ENCODE data around the gene CCDC154.

CCDC154 gene

DNA sequence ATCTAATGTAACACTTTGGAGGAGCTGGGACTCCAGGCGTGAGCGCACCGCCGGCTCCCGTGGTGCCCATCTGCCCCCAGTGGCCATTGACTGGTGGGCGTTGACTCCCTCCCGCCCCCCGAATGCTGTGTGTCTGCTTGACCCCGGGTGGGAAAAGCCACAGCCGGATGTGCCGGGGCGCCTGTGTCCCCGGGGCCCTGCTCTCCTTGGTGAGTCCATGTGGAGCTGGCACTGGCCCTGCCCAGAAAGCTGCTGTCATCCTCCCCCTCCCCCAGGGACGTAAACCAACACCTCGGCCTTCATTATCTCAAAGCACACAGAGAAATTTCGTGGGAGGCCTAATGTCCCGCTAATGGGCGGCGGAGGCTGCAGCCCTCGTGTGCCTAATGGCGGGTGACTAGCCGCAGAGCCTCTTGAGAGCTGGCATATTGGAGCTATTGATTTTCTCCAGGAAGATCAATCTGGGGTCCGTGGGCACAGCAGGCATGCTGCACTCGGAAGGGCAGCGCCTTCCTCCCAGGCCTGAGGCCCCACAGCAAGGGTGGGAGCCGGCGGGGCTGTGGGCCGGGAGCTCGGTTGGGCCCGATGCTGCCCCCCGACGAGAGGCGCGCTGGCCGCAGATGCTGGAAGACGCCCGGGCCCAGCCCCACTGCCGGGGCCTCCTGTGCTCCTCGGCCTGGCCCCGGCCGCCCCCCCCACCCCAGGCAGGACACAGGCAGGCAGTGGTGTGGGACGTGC lies 17.5 kb downstream of the CCDC154 start:
- H3K27ac ChIP-seq (ENCODE audit: low read depth, low read length): no peak overlapping the region
- peaks cover 9% of the 10 kb centered on the region for H3K4me1 ChIP-seq (ENCODE audit: control insufficient read depth, insufficient read depth, low read length)
- no peak overlapping the region for H3K4me3 ChIP-seq (ENCODE audit: low read depth, low read length)
- H3K9ac ChIP-seq (ENCODE audit: low read length): no peak overlapping the region
- no peaks in the 10 kb centered on the region for H3K9me3 ChIP-seq (ENCODE audit: control insufficient read depth, insufficient read depth, low read depth, low read length)
- H3K36me3 ChIP-seq (ENCODE audit: control insufficient read depth, insufficient read depth, low read length): no peaks in the 10 kb centered on the region
- H3K27me3 ChIP-seq (ENCODE audit: control insufficient read depth, insufficient read depth, low read length): no peaks in the 10 kb centered on the region

GRCh38 chr16:1425616-1426370 lies 18.6 kb downstream of the CCDC154 start:
- Histone ChIP-seq H3K36me3 (ENCODE audit: control insufficient read depth, insufficient read depth, low read length) (no peaks in the 10 kb centered on the region), H3K27me3 (ENCODE audit: control insufficient read depth, insufficient read depth, low read length) (no peaks in the 10 kb centered on the region), H3K4me1 (ENCODE audit: control insufficient read depth, insufficient read depth, low read length) (peaks cover 9% of the 10 kb centered on the region), H3K9me3 (ENCODE audit: control insufficient read depth, insufficient read depth, low read depth, low read length) (no peaks in the 10 kb centered on the region), H3K4me3 (ENCODE audit: low read depth, low read length) (no peak overlapping the region), H3K9ac (ENCODE audit: low read length) (no peak overlapping the region), H3K27ac (ENCODE audit: low read depth, low read length) (no peak overlapping the region)

DNA sequence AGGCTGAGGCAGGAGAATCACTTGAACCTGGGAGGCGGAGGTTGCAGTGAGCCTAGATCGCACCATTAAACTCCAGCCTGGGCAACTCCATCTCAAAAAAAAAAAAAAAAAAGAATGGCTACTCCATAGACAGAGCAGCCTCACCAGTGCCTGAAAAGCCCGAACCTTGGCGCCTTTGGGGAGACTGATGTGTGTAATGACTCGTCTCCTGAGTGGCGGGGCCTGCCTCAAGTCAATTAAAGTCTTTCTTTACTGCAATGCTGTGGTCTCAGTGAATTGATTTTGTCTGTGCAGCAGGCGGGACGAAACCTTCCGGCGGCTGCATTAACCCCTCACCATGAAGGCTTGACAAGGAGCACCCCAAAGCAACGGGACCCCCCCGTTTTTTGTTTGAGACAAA lies 20.3 kb downstream of the CCDC154 start:
- no peak overlapping the region for H3K4me3 ChIP-seq (ENCODE audit: low read depth, low read length)
- no peak overlapping the region for H3K27ac ChIP-seq (ENCODE audit: low read depth, low read length)
- no peaks in the 10 kb centered on the region for H3K9me3 ChIP-seq (ENCODE audit: control insufficient read depth, insufficient read depth, low read depth, low read length)
- H3K9ac ChIP-seq (ENCODE audit: low read length): no peak overlapping the region
- no peaks in the 10 kb centered on the region for H3K36me3 ChIP-seq (ENCODE audit: control insufficient read depth, insufficient read depth, low read length)
- H3K27me3 ChIP-seq (ENCODE audit: control insufficient read depth, insufficient read depth, low read length): no peaks in the 10 kb centered on the region
- peaks cover 9% of the 10 kb centered on the region for H3K4me1 ChIP-seq (ENCODE audit: control insufficient read depth, insufficient read depth, low read length)

DNA sequence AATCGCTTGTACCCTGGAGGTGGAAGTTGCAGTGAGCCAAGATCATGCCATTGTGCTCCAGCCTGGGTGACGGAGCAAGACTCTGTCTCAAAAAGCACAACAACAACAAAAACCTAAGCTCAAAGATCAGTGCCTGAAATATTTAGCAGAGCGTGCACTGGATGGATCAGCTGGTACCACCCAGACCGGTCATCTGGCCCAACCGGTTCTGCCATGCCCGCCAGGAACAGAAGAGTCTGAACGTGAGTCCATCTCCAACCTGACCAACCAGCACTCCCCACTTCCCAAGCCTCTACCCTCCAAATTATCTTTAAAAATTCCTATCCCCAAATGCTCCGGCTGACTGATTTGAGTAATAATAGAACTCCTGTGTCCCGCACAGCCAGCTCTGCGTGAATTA lies 22.3 kb downstream of the CCDC154 start:
- Histone ChIP-seq H3K27ac (ENCODE audit: low read depth, low read length) (no peak overlapping the region), H3K9ac (ENCODE audit: low read length) (no peak overlapping the region), H3K27me3 (ENCODE audit: control insufficient read depth, insufficient read depth, low read length) (no peaks in the 10 kb centered on the region), H3K36me3 (ENCODE audit: control insufficient read depth, insufficient read depth, low read length) (peaks cover 3% of the 10 kb centered on the region; the same call in 1 of the 2 replicates), H3K9me3 (ENCODE audit: control insufficient read depth, insufficient read depth, low read depth, low read length) (no peaks in the 10 kb centered on the region), H3K4me1 (ENCODE audit: control insufficient read depth, insufficient read depth, low read length) (peaks cover 8% of the 10 kb centered on the region), H3K4me3 (ENCODE audit: low read depth, low read length) (no peak overlapping the region)

GRCh38 chr16:1420111-1420539 lies 24.2 kb downstream of the CCDC154 start:
- Histone ChIP-seq H3K9ac (ENCODE audit: low read length) (peak overlapping the region; percentile 93), H3K27me3 (ENCODE audit: control insufficient read depth, insufficient read depth, low read length) (no peaks in the 10 kb centered on the region), H3K27ac (ENCODE audit: low read depth, low read length) (peak overlapping the region; percentile 74; the same call in 1 of the 2 replicates), H3K4me3 (ENCODE audit: low read depth, low read length) (peak overlapping the region; percentile 97), H3K4me1 (ENCODE audit: control insufficient read depth, insufficient read depth, low read length) (peaks cover 9% of the 10 kb centered on the region; the same call in 1 of the 2 replicates), H3K36me3 (ENCODE audit: control insufficient read depth, insufficient read depth, low read length) (peaks cover 3% of the 10 kb centered on the region; the same call in 1 of the 2 replicates), H3K9me3 (ENCODE audit: control insufficient read depth, insufficient read depth, low read depth, low read length) (no peaks in the 10 kb centered on the region)

DNA sequence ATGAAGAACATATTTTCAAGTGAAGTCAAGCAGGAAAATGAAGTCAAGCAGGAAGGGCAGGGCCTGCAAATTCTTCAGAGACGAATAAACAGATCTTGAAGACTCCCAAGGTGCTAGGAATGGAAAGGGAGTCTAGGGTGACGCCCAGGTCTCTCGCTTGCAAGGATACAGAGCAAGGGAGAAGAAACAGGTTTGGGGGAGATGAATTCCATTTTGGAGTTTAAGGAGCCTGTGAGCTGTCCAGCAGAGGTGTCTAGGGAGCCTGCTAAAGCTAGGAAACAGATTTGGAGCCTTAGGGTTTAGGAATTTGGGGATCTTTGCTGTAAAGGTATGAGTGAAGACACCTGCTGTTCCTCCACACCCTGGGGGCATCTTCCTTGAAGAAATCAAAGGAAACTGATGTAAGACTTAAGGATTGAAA lies 27.8 kb downstream of the CCDC154 start:
- no peaks in the 10 kb centered on the region for H3K27me3 ChIP-seq (ENCODE audit: control insufficient read depth, insufficient read depth, low read length)
- H3K9me3 ChIP-seq (ENCODE audit: control insufficient read depth, insufficient read depth, low read depth, low read length): no peaks in the 10 kb centered on the region
- peaks cover 5% of the 10 kb centered on the region; the same call in 1 of the 2 replicates for H3K36me3 ChIP-seq (ENCODE audit: control insufficient read depth, insufficient read depth, low read length)
- peaks cover 11% of the 10 kb centered on the region; the same call in 1 of the 2 replicates for H3K4me1 ChIP-seq (ENCODE audit: control insufficient read depth, insufficient read depth, low read length)
- H3K4me3 ChIP-seq (ENCODE audit: low read depth, low read length): 0 out of 2 replicates have a peak overlapping the region, but pooled peaks have one; percentile 27
- peak overlapping the region; percentile 63; the same call in 1 of the 2 replicates for H3K27ac ChIP-seq (ENCODE audit: low read depth, low read length)
- H3K9ac ChIP-seq (ENCODE audit: low read length): peak overlapping the region; percentile 57

GRCh38 chr16:1414532-1415260 lies 29.7 kb downstream of the CCDC154 start, which contains the start of gene UNKL:
Gene UNKL, minus strand, starts transcription at chr16:1414704. Its CDS starts 13 bp downstream, at chr16:1414691.
- peak within 1 kb of the TSS; percentile 66 for H3K9ac ChIP-seq (ENCODE audit: low read length)
- no peaks in the 10 kb centered on the region for H3K27me3 ChIP-seq (ENCODE audit: control insufficient read depth, insufficient read depth, low read length)
- peaks cover 11% of the 10 kb centered on the region; the same call in 1 of the 2 replicates for H3K4me1 ChIP-seq (ENCODE audit: control insufficient read depth, insufficient read depth, low read length)
- H3K4me3 ChIP-seq (ENCODE audit: low read depth, low read length): peak within 1 kb of the TSS; percentile 90
- H3K27ac ChIP-seq (ENCODE audit: low read depth, low read length): no peak within 1 kb of the TSS; the same call in 1 of the 2 replicates
- peaks cover 5% of the 10 kb centered on the region; the same call in 1 of the 2 replicates for H3K36me3 ChIP-seq (ENCODE audit: control insufficient read depth, insufficient read depth, low read length)
- no peaks in the 10 kb centered on the region for H3K9me3 ChIP-seq (ENCODE audit: control insufficient read depth, insufficient read depth, low read depth, low read length)

DNA sequence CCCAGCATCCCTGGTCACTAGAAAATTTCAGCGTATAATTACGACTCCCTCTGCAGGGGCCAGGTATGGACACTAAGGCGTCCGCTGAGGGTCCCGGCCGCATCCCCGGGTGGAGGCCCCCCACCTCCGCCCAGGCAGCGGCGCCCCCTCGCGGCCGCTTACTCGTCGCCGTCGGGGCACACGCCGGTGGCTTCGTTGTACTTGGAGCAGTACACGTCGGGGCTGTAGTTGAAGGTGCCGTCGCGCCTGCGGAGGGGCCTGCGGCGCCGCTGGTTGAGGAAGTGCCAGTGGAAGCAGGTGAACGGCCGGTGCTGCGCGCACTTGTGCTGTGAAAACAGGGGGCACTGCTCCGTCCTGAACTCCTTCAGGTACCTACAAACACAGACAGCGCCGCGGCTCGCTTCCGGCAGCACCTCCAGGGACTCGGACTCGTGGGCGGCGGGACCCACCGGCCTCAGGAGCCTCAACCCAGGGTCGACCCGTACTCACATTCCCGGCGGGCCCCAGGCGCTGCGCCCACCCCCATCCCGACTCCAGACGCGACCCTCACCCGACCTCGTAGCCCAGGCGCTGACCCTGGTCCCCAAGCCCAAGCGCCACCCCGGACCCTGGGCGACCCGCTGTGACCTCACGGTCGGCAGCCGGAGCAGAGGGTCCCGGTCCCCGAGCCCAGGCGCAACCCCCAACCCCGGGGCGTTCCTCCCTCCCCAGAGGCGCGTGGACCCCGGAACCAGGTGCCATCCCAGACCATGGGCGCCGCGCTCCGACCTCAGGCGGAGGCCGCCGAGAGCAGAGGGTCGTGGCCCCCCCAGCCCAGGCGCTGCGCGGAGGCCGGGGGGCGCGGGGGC lies 30.4 kb downstream of the CCDC154 start:
- peak overlapping the region; percentile 66 for H3K9ac ChIP-seq (ENCODE audit: low read length)

DNA sequence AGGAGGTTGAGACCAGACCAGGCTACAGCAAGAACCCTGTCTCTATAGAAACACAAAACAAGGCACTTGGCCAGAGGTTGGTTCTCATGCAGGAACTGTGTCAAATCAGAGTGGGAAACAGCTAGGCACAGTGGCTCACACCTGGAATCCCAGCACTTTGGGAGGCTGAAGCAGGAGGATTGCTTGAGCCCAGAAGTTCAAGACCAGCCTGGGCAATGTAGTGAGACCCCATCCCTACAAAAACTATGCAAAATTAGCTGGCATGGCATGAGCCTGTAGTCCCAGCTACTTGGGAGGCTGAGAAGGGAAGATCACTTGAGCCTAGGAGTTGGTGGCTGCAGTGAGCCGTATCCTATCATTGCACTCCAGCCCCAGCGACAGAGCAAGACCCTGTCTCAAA lies 31.5 kb downstream of the CCDC154 start:
- Histone ChIP-seq H3K27ac (ENCODE audit: low read depth, low read length) (no peak overlapping the region), H3K27me3 (ENCODE audit: control insufficient read depth, insufficient read depth, low read length) (no peaks in the 10 kb centered on the region), H3K36me3 (ENCODE audit: control insufficient read depth, insufficient read depth, low read length) (0 out of 2 replicates have a peak, but pooled peaks cover 2% of the 10 kb centered on the region), H3K4me3 (ENCODE audit: low read depth, low read length) (no peak overlapping the region), H3K9me3 (ENCODE audit: control insufficient read depth, insufficient read depth, low read depth, low read length) (no peaks in the 10 kb centered on the region), H3K9ac (ENCODE audit: low read length) (no peak overlapping the region), H3K4me1 (ENCODE audit: control insufficient read depth, insufficient read depth, low read length) (peaks cover 12% of the 10 kb centered on the region; the same call in 1 of the 2 replicates)

More for the DNA sequence above, 30.4 kb downstream of the CCDC154 start:
- Histone ChIP-seq H3K4me3 (ENCODE audit: low read depth, low read length) (peak overlapping the region; percentile 90), H3K36me3 (ENCODE audit: control insufficient read depth, insufficient read depth, low read length) (peaks cover 5% of the 10 kb centered on the region; the same call in 1 of the 2 replicates), H3K27ac (ENCODE audit: low read depth, low read length) (no peak overlapping the region), H3K4me1 (ENCODE audit: control insufficient read depth, insufficient read depth, low read length) (peaks cover 11% of the 10 kb centered on the region; the same call in 1 of the 2 replicates), H3K9me3 (ENCODE audit: control insufficient read depth, insufficient read depth, low read depth, low read length) (no peaks in the 10 kb centered on the region), H3K27me3 (ENCODE audit: control insufficient read depth, insufficient read depth, low read length) (no peaks in the 10 kb centered on the region)
